ENCODE data around the gene AVPI1.

The AVPI1 gene

GRCh38 chr10:97686962-97687784 lies at the start of gene AVPI1:
Gene AVPI1, minus strand, starts transcription at chr10:97687241. Its CDS starts 7,336 bp downstream, at chr10:97679905.
- DNase-seq (ENCODE audit: low spot score): peak; percentile 95

- no peak for DNase-seq (ENCODE audit: low spot score)
These were observed 49.4 kb upstream of the AVPI1 start for GRCh38 chr10:97736403-97736901.

- no peak for DNase-seq (ENCODE audit: low spot score)
These were observed 47.0 kb upstream of the AVPI1 start for GRCh38 chr10:97734021-97734420.

GRCh38 chr10:97733256-97733655 lies 46.2 kb upstream of the AVPI1 start:
- no peak for DNase-seq (ENCODE audit: low spot score)

DNA sequence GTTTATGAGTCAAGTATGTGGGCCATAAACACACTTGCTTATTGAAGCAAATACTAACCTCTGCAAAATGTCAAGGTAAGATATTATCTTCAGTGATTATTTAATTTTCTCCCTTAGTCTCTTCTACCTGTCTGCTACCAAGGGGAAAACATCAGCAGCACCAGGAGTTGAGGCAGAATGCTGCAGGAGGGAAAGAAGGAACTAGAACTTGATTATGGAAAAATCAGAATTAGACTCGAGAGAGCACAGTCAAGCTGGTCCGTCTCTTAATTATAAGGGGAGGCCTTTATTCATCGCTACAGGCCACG lies 45.0 kb upstream of the AVPI1 start:
- no peak for DNase-seq (ENCODE audit: low spot score)

GRCh38 chr10:97731346-97732051 lies 44.5 kb upstream of the AVPI1 start:
- peak; percentile 76 for DNase-seq (ENCODE audit: low spot score)

DNA sequence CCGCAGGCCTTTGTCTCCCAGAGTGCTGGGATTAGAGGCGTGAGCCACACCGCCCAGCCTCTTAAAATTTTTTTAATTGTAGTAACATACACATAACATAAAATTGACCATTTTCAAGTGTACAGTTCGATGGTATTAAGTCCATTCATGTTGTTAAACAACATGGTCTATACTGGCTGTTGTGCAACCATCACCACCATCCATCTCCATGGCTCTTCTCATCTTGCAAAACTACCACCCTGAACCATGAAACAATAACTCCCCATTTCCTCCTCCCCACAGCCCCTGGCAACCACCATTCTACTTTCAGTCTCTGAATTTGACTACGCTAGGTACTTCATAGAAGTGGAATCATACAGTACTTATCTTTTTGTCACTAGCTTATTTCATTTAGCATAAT lies 42.0 kb upstream of the AVPI1 start:
- no peak for DNase-seq (ENCODE audit: low spot score)

- DNase-seq (ENCODE audit: low spot score): no peak
These were observed 39.7 kb upstream of the AVPI1 start for GRCh38 chr10:97726636-97727178.

GRCh38 chr10:97724341-97724941 lies 37.4 kb upstream of the AVPI1 start:
- DNase-seq (ENCODE audit: low spot score): no peak

GRCh38 chr10:97723001-97723400 lies 36.0 kb upstream of the AVPI1 start:
- no peak for DNase-seq (ENCODE audit: low spot score)

GRCh38 chr10:97721871-97722780 lies 35.1 kb upstream of the AVPI1 start:
- DNase-seq (ENCODE audit: low spot score): no peak

DNA sequence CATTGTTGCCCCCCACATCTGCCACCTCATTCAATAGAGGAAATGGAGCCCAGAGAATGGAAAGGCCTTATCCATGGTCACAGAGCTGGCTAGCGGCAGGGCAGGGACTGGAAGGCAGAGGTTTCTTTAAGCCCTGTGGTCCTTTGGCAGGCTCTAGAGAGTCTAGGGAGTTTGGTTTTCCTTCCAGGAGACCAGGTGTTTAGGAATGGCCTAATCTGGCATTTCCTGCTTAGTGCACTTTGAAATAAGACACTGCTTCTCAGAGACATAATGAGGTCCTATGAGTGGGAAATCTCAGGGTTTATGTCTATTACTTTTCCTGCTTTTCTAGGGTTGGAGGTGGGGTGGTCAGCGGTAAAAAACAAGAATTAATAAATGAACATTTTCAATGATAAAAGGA lies 32.6 kb upstream of the AVPI1 start:
- no peak for DNase-seq (ENCODE audit: low spot score)

DNA sequence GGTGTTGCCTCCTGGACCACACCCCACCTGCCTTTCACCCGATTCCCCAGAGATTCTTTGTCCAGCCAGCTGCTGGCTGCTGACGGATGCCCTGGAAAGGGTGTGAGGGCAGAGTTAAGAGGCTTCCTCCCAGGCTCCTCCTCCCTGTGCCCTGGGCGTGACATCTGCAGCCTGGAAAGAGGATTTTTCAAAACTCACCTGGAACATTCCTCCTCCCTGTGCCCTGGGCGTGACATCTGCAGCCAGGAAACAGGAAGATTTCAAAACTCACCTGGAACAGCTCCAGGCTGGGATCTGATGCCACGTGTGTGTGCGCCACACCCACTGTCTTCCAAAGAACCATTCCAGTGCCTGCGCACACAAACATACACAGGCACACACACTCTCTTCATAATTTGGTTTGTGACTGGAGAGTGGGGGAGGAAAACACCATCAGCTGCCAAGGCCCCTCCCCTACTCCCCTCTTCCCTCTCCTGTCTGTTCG lies 31.7 kb upstream of the AVPI1 start:
- no peak for DNase-seq (ENCODE audit: low spot score)

DNA sequence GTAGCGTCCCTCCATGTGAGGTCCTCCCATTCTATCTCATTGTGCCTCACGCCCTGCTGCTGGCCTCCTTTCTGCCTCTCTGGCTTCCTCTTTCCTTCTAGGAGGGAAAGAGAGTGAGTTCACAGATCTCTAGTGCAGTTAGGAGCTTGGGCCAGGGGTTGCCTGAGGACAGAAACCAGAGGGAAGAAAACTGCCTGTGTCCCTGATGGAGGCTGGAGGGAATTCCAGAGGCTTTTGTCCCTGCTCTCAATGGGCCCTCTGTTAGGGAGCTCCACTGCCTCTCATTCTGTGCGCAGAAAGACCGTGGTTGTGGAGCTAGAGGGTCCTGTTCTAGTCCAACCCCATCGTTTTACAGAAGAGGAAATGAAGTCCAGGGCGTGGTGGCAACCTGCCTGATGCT lies 31.1 kb upstream of the AVPI1 start:
- no peak for DNase-seq (ENCODE audit: low spot score)

DNA sequence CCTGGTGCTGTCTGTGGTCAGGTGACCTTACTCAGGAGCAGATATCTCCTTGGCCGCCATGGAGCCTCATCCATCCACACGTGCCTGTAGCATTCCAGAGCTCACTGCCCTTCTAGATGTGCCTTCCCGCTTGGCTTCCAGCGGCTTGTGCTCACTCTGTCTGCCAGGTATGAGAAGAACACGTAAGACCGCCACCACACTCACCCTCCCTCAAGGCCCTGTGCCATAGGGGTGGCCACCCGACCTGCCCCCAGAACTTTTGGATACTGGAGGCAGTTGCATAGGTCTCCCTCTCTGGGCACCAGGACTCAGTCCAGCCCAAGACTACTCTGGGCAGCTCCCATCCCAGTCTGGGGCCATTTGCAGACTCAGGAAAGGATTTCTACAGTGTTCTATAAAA lies 30.6 kb upstream of the AVPI1 start:
- DNase-seq (ENCODE audit: low spot score): no peak

DNA sequence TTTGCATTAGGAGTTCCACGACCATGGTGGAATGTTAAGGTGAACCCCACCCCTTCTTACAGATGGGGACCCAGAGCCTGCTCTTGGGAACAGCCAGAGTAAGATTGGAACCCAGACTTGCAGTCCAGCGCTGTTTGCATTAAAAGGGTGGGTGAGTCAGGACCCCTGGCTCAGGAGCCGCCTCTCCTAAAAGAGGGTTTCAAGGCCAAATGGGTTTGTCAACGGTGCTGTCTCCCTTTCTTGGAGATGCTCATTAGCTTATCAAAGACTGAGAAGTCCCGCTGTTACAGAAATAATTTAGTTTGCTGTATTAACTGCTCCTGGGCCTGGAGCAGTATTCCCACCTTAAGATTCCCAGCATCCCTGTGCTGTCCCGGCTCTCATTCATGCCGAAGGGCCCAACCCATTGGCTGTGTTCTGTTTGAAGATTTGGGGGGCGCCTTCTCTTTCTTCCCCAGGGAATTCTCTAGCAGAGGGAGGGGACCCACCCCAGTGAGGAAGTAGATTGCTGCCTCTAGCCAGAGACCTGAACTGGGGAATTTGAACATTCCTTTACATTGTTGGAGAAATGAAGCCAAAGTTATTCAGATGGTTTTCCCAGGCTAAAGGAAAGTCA lies 28.3 kb upstream of the AVPI1 start:
- DNase-seq (ENCODE audit: low spot score): no peak

GRCh38 chr10:97714401-97715258 lies 27.6 kb upstream of the AVPI1 start:
- no peak for DNase-seq (ENCODE audit: low spot score)

GRCh38 chr10:97713826-97714400 lies 26.9 kb upstream of the AVPI1 start:
- DNase-seq (ENCODE audit: low spot score): peak; percentile 54

DNA sequence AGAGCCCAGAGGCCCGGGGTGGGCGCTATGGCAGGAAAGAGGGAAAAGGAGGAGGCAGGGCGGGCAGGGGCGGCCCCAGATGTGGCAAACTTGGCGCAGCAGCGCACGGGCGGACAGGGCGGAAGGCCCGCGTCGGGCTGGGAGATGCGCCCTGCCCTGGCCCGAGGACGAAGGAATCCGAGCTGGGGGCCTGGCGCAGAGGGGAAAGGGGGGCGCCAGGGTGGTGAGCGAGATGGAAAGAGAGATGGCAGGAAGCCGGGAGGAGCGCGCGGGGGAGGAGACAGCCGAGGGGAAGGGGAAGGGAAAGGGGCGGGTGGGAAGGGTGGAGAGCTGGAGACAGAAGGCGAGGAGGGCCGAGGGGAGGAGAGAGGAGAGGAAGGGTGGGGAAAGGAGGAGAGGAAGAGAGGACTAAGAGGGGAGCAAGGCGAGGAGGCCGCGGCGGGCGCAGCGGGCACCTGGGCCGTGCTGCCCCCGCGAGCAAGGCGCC lies 26.3 kb upstream of the AVPI1 start, which contains the start of gene MARVELD1:
Gene MARVELD1, plus strand, starts transcription at position 392 of the 487 bp plus-strand sequence. CDS start 147 bp downstream, outside the sequence.
- no peak for DNase-seq (ENCODE audit: low spot score)
